Epithelial cell of proximal tubule (primary cell): ENCODE data around the gene LCN1. TPM values are rescaled to one million over a fixed set of nuclear protein-coding genes. Genes with fewer than 3 reads are reported as not detected.

Source experiments
- DNase-seq: peaks from one replicate; pipeline ENCODE4 v3.0.0-alpha.2; 2011; ENCODE audit warnings: low read depth
- H3K4me3 ChIP-seq: 2 replicates; pipeline ENCODE4 v1.5.1; 2011; ENCODE audit warnings: low read depth, mild to moderate bottlenecking, low read length
- total RNA-seq: library from RNA; depleted of rRNA; stranded (reverse); fragments of >200 nt; gene quantifications from 2 replicates; pipeline ENCODE4 v1.2.3, GENCODE V29; 2015
- TF ChIP-seq, protein P1 (sequence below): conservative IDR thresholded peaks from 2 replicates; pipeline ENCODE4 v1.5.1; 2012; ENCODE audit warnings: low read depth, mild to moderate bottlenecking, low read length

Gene LCN1
- total RNA-seq = not detected in 2 replicates

DNA sequence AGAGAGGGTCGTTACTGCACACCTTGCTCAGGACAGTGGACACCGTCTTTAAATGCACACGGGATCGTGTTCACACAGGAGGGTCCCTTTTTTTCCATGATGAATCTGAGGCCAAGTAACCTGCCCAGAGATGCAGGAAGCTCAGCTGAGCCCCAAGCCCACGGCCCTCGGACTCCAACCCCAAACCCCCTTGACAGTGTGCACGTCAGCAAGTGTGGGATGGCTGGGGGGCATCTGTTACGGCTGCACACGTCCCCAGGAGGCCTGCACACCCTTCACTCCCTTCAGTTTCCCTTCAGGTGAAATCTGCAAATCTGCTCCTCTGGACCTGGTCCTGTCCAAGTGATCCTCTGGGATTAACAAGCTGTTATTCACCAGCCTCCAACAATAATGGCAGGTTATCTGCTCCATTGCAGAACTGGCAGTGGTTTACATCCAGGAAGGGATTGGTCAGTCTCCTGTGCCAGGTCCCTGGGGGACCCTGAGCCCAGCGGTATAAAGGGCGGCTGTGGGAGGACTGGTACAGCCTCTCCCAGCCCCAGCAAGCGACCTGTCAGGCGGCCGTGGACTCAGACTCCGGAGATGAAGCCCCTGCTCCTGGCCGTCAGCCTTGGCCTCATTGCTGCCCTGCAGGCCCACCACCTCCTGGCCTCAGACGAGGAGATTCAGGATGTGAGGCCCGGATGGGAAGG, at the start of gene LCN1:
Gene LCN1 (plus strand): TSS at position 525 of the 692 bp plus-strand sequence. CDS start 58 bp downstream, at position 583.
- TF ChIP-seq, protein P1, sequence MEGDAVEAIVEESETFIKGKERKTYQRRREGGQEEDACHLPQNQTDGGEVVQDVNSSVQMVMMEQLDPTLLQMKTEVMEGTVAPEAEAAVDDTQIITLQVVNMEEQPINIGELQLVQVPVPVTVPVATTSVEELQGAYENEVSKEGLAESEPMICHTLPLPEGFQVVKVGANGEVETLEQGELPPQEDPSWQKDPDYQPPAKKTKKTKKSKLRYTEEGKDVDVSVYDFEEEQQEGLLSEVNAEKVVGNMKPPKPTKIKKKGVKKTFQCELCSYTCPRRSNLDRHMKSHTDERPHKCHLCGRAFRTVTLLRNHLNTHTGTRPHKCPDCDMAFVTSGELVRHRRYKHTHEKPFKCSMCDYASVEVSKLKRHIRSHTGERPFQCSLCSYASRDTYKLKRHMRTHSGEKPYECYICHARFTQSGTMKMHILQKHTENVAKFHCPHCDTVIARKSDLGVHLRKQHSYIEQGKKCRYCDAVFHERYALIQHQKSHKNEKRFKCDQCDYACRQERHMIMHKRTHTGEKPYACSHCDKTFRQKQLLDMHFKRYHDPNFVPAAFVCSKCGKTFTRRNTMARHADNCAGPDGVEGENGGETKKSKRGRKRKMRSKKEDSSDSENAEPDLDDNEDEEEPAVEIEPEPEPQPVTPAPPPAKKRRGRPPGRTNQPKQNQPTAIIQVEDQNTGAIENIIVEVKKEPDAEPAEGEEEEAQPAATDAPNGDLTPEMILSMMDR = no peak
- no peak for DNase-seq
- no peak within 1 kb of the TSS for H3K4me3 ChIP-seq

DNA sequence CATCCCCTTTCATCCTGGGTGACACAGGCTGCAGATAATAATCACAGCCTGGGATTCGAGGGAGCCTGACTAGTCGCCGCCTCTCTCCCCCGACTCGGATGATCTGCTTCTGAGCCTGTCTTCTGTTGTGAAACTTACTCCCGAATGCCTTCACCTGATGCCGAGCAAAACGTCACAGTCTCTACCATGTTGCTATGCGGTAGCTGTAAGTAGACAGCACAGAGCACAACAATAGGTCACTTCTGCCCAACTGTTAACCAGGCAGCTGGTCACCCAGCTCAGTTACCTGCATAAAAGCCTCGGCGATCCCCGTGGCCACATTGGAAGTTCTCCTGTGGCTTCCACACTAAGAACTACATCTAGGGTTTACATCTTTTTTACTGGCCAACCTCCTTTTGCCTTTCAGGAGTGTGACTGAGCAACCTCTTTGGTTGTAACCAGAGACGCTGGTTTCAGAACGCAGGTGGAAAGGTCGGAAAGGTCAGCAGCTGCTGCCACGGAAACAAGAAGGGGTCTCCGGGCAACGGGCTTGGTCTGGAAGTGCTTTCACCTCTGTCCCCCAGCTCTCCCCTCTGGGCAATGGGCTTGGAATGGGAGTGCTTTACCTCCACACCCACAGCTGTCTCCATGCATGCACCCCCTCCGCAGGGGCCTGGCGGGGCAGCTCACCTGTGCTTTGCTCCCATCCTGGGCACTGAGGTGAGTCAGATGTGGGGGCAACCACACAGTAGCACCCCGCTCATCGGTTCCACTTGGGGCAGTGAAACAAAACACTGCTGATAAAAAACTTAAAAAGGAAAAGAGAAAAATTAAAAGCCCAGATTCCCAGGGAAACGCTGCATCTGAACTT, 49.2 kb upstream of the LCN1 start:
- DNase-seq = no peak
- TF ChIP-seq, protein P1 = no peak
- H3K4me3 ChIP-seq = no peak overlapping the region

DNA sequence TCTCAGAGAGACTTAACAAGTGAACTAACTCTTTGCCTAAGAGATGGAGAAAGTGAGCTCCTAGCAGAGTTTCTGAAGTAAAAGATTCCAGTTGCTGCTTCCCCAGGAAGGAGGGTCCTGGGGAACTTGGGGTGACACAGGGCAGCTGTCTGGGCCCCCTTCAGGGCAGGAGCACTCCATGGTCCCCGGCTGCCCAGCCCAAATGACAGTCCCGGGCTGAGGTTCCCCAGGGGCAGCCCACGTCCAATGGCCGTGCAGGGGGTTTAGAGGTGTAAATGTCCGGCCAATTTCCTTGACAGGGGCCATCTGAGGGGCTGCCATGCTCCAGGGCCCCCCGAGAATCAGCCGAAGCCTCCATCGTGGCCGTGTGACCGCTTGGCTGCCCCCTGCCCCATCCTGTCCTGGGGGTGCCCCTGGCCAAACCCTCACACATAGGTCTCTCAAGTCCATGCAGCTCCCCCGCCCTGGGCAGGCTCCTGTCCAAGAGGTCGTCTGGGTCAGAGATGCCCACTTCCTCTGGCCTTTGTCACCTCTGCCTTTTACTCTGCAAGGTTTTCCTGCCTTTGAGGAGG, 47.2 kb upstream of the LCN1 start:
- no peak overlapping the region for H3K4me3 ChIP-seq
- DNase-seq = no peak
- TF ChIP-seq, protein P1 = no peak

DNA sequence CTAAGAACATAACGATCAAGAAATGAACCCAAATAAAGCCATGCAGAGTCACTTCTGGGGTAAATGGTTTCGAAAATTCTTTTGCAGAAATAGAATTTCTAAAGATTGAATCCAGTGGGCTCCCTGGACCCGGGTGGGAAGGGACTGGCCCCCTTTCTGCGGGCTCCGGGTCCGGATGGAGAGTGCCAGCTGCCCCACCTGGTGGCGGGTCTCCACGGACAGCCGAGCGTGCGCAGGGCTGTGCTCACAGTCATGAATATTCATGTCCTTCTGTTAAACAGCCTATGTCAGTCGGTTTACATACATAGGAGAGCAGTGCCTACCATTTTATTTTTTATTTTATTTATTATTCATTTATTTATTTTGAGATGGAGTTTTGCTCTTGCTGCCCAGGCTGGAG, 46.3 kb upstream of the LCN1 start:
- TF ChIP-seq, protein P1 = peak; percentile 56
- no peak overlapping the region for H3K4me3 ChIP-seq
- no peak for DNase-seq

DNA sequence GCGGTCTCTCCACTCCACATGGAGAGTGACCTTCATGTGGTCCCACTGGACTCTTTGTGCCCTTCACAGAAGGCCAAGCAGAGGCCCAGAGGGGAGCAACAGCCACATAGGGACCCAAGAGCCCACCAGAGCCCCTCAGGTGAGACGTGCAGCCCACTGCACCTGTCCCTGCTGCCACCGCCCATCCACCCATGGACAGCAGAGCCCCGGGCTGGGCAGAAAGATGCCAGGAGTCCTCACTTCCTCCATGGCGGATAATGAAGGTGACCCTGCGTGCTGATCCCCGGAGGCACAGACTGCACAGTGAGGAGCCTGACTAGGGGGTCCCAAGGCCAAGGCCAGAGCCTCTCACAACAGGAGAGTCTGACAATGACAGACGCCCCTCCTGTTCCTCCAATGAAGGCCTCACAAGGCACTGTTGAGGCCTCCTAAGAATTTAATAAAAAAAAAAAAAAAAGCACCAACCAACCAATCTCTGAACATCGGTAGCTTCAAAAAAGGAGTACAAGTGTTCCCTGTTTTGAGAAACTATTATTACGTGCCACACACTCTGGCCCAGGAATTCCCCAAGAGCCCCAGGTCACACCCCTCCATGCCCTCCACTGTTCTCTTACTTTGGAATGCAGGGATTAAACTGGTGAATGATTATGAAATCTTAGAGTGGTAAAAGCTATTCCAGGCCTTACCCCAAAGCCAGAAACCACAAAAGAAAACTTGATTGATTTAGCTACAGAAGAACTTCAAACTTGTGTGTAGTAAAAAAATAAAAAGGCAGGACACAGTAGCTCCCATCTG, 44.5 kb upstream of the LCN1 start:
- peak; percentile 66 for DNase-seq
- TF ChIP-seq, protein P1 = no peak
- no peak overlapping the region for H3K4me3 ChIP-seq

DNA sequence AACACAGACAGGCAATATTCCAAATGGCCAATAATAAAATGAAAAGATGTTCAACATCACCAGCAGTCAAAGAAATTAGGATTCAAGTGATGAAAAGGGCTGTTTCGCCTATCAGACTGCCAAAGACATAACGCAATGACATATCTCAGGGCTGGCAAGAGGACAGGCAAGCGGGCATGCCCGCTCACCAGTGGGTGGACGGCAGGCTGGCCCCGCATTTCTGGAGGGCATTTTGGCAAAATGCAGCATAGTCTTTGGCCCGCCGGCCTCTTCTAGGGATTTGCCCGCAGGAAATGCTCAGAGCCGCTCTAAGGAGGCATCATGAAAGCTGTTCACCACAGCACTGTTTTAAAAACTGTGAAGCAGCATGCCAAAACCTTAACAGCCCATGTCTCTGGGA, 43.0 kb upstream of the LCN1 start:
- TF ChIP-seq, protein P1 = no peak
- no peak for DNase-seq
- H3K4me3 ChIP-seq = no peak overlapping the region
